HepG2 (cell line): ENCODE results near the gene STAM. TPM values are rescaled to one million over a fixed set of nuclear protein-coding genes. Genes with fewer than 3 reads are reported as not detected.

Experiments
- ATAC-seq: fragments of 200-7000 bp; cut with Tn5 transposase; 3 replicates; pipeline ENCODE4 v1.9.1; 2020; ENCODE audit warnings: mild to moderate bottlenecking, moderate library complexity
- BruUV-seq: library from RNA; stranded (reverse); fragments of 400-500 nt; replicated peaks from 2 replicates; lab custom pipeline; 2021; lab: Mats Ljungman, UMichigan
- CTCF ChIA-PET: fragments of 300-600 bp; formaldehyde crosslinking; extraction: SDS; loops from one replicate; lab custom pipeline; 2021; ENCODE audit warnings: low total read pairs, inconsistent platforms, low intra/inter-chr PET ratio; lab: Yijun Ruan, JAX
- POLR2A ChIA-PET: fragments of 350-600 bp; sonication (Branson Sonifier 250); formaldehyde crosslinking; loops from one replicate; lab custom pipeline; 2020; ENCODE audit warnings: antibody characterized with exemption, inconsistent platforms; lab: Yijun Ruan, JAX
- DNase-seq: peaks from one replicate; pipeline ENCODE4 v3.0.0-alpha.2; 2015; ENCODE audit warnings: low spot score
- FAIRE-seq: peaks from 3 replicates; lab custom pipeline; 2011; peaks lifted over from hg19 to GRCh38; lab: Jason Lieb, UNC
- H2AFZ ChIP-seq: one replicate; pipeline ENCODE4 v1.6.1; 2011; ENCODE audit warnings: low read length, inconsistent platforms
- H3K27ac ChIP-seq: fragments of 300-600 bp; 3 replicates; pipeline ENCODE4 v1.8.0; 2011; ENCODE audit warnings: mixed run types, mild to moderate bottlenecking, mixed read lengths, low read length, inconsistent platforms; ENCODE audit not compliant: insufficient read depth; ENCODE audit errors: extremely low read length
- H3K27me3 ChIP-seq, 2 experiments: fragments of 200-600 bp in 1 of 2; 2 replicates in 1 of 2; 3 replicates in 1 of 2; pipeline versions ENCODE4 v1.6.0 to v1.8.0; 2011; ENCODE audit warnings: low read length in 2 of 2, mild to moderate bottlenecking in 2 of 2, moderate library complexity in 2 of 2, inconsistent platforms in 1 of 2; ENCODE audit not compliant: insufficient read depth in 2 of 2, control insufficient read depth in 1 of 2
- H3K36me3 ChIP-seq, 2 experiments: fragments of 200-600 bp in 1 of 2; replicated peaks in 1 of 2; 2 replicates in 1 of 2; 3 replicates in 1 of 2; pipeline versions ENCODE4 v1.5.1 to v1.8.0; 2011; ENCODE audit warnings: low read length in 2 of 2, inconsistent platforms in 1 of 2; ENCODE audit not compliant: insufficient read depth in 2 of 2, control insufficient read depth in 1 of 2
- H3K4me1 ChIP-seq: 2 replicates; pipeline ENCODE4 v1.5.1; 2012; ENCODE audit warnings: low read length, inconsistent platforms; ENCODE audit not compliant: insufficient read depth
- H3K4me2 ChIP-seq: 2 replicates; pipeline ENCODE4 v1.6.0; 2011; ENCODE audit warnings: low read depth, low read length, inconsistent platforms
- H3K4me3 ChIP-seq, 3 experiments: fragments of 200-600 bp in 1 of 3; sonication (generic), shearing (Covaris generic) in 1 of 3; replicated peaks in 1 of 3; 2 replicates each; pipeline ENCODE4 v1.5.1; 2011 to 2016; ENCODE audit warnings: low read length in 3 of 3, inconsistent platforms in 2 of 3, low read depth in 2 of 3, mild to moderate bottlenecking in 2 of 3, control low read depth in 1 of 3, mixed read lengths in 1 of 3; ENCODE audit not compliant: insufficient read depth in 1 of 3
- H3K79me2 ChIP-seq: one replicate; pipeline ENCODE4 v1.6.1; 2011; ENCODE audit warnings: low read length, inconsistent platforms; ENCODE audit not compliant: insufficient read depth
- H3K9ac ChIP-seq: 2 replicates; pipeline ENCODE4 v1.6.0; 2011; ENCODE audit warnings: mild to moderate bottlenecking, low read depth, low read length, inconsistent platforms; ENCODE audit not compliant: insufficient read depth
- H3K9me3 ChIP-seq: 2 replicates; pipeline ENCODE4 v1.5.1; 2012; ENCODE audit warnings: mild to moderate bottlenecking, low read length
- H4K20me1 ChIP-seq: 2 replicates; pipeline ENCODE4 v1.6.0; 2011; ENCODE audit warnings: inconsistent platforms, mild to moderate bottlenecking, low read length, moderate library complexity; ENCODE audit not compliant: insufficient read depth
- CHD2 ChIP-seq: IDR thresholded peaks from 2 replicates; pipeline ENCODE4 v1.6.1; 2011; ENCODE audit warnings: low read depth, low read length, improper control_type of control experiment
- FOXO4 ChIP-seq: sonication (generic); formaldehyde crosslinking; conservative IDR thresholded peaks from 2 replicates; pipeline ENCODE4 v1.8.1; 2023; ENCODE audit warnings: missing genetic modification reagents
- FUBP1 ChIP-seq: sonication (generic); formaldehyde crosslinking; IDR thresholded peaks from 2 replicates; pipeline ENCODE4 v1.5.1; 2020; ENCODE audit warnings: missing genetic modification reagents, mild to moderate bottlenecking, borderline replicate concordance
- HCFC1 ChIP-seq: fragments of 150-350 bp; IDR thresholded peaks from 2 replicates; pipeline ENCODE4 v1.6.1; 2014; ENCODE audit warnings: low read depth, low read length
- HDAC6 ChIP-seq: fragments of 200-600 bp; sonication (generic); IDR thresholded peaks from 2 replicates; pipeline ENCODE4 v1.7.0; 2017; ENCODE audit warnings: mild to moderate bottlenecking, antibody characterized with exemption, low read length, low read depth
- MIER3 ChIP-seq: IDR thresholded peaks from 2 replicates; pipeline ENCODE4 v1.6.1; 2016; ENCODE audit warnings: missing compliant biosample characterization, borderline replicate concordance
- MXD4 ChIP-seq: IDR thresholded peaks from 2 replicates; pipeline ENCODE4 v1.6.1; 2016; ENCODE audit warnings: mild to moderate bottlenecking, missing biosample characterization, missing genetic modification reagents
- PATZ1 ChIP-seq: sonication (generic); formaldehyde crosslinking; IDR thresholded peaks from 2 replicates; pipeline ENCODE4 v1.4.0; 2020; ENCODE audit warnings: missing genetic modification reagents
- RARA ChIP-seq: IDR thresholded peaks from 2 replicates; pipeline ENCODE4 v1.6.1; 2016; ENCODE audit warnings: missing genetic modification reagents, missing compliant biosample characterization
- TFDP1 ChIP-seq: IDR thresholded peaks from 2 replicates; pipeline ENCODE4 v1.6.1; 2016; ENCODE audit warnings: missing compliant biosample characterization, missing genetic modification reagents, borderline replicate concordance
- ZNF121 ChIP-seq: sonication (generic); formaldehyde crosslinking; IDR thresholded peaks from 2 replicates; pipeline ENCODE4 v1.5.0; 2020; ENCODE audit warnings: mild to moderate bottlenecking, missing genetic modification reagents
- ZNF20 ChIP-seq: sonication (generic); formaldehyde crosslinking; IDR thresholded peaks from 2 replicates; pipeline ENCODE4 v1.4.0; 2020; ENCODE audit warnings: mild to moderate bottlenecking, moderate library complexity, missing genetic modification reagents
- ZNF282 ChIP-seq: fragments of 450-650 bp; IDR thresholded peaks from 2 replicates; pipeline ENCODE4 v1.6.1; 2018; ENCODE audit not compliant: partially characterized antibody
- ZNF30 ChIP-seq: sonication (generic); formaldehyde crosslinking; IDR thresholded peaks from 2 replicates; pipeline ENCODE4 v1.5.0; 2020; ENCODE audit warnings: mild to moderate bottlenecking, missing genetic modification reagents
- ZNF678 ChIP-seq: sonication (generic); formaldehyde crosslinking; IDR thresholded peaks from 2 replicates; pipeline ENCODE4 v1.4.0; 2020; ENCODE audit warnings: mild to moderate bottlenecking, missing genetic modification reagents
- ZNF75D ChIP-seq: sonication (generic); formaldehyde crosslinking; IDR thresholded peaks from 2 replicates; pipeline ENCODE4 v1.8.1; 2023; ENCODE audit warnings: missing genetic modification reagents, mild to moderate bottlenecking, borderline replicate concordance
- ZNF792 ChIP-seq: IDR thresholded peaks from 2 replicates; pipeline ENCODE4 v1.6.1; 2016
- ZSCAN21 ChIP-seq: sonication (generic); formaldehyde crosslinking; IDR thresholded peaks from 2 replicates; pipeline ENCODE4 v1.8.0; 2022; ENCODE audit warnings: mild to moderate bottlenecking, missing genetic modification reagents, moderate library complexity, borderline replicate concordance
- ZSCAN22 ChIP-seq: sonication (generic); formaldehyde crosslinking; IDR thresholded peaks from 2 replicates; pipeline ENCODE4 v1.4.0; 2020; ENCODE audit warnings: mild to moderate bottlenecking, missing genetic modification reagents
- ZSCAN9 ChIP-seq: IDR thresholded peaks from 2 replicates; pipeline ENCODE4 v1.6.1; 2016; ENCODE audit warnings: borderline replicate concordance
- in situ Hi-C: cut with HindIII; loops from 2 replicates; pipeline ENCODE4 v1.10.0; 2017; ENCODE audit warnings: low pct_unique_long_range_greater_than_20kb; ENCODE audit not compliant: extremely low pct_ligation_motif_present
- intact Hi-C: fragments of 100-400 bp; cut with micrococcal nuclease; formaldehyde crosslinking; loops from one replicate; pipeline ENCODE4 v1.10.0; 2022; ENCODE audit not compliant: unreplicated experiment
- polyA plus RNA-seq, 8 experiments: library from polyadenylated mRNA; depleted of rRNA in 3 of 8; stranded (reverse) in 7 of 8; unstranded in 1 of 8; fragments of >200 nt; fragmentation: Illumina TruSeq in 4 of 8; extraction: Trizol in 4 of 8; gene quantifications; 2 replicates each; pipeline versions ENCODE4 v1.2.1 to v1.2.3, GENCODE V29; 2011 to 2016; ENCODE audit warnings: low read depth in 4 of 8, missing spikeins in 1 of 8, mixed read lengths in 1 of 8; ENCODE audit not compliant: insufficient read depth in 1 of 8
- total RNA-seq, 5 experiments: library from RNA; depleted of rRNA; stranded (reverse); fragments of >200 nt; fragmentation: Illumina TruSeq; extraction: Trizol; gene quantifications; 2 replicates each; pipeline ENCODE4 v1.2.3, GENCODE V29; 2016; ENCODE audit warnings: low read depth in 1 of 5

The STAM gene
- total and polyA plus RNA-seq, 2 of the 13 experiments (the other 11 are each of a cell fraction or from before 2014, with no cell fraction given) = 19.5 to 25.1 TPM

GRCh38 chr10:17683541-17683940 lies 39.6 kb downstream of the STAM start:
- no peak for FAIRE-seq
- CTCF ChIA-PET = no interaction called here
- H3K27me3 ChIP-seq = no peaks in the 10 kb centered on the region

More at GRCh38 chr10:17683541-17683940, 39.6 kb downstream of the STAM start:
- peaks cover 71% of the 10 kb centered on the region for H3K79me2 ChIP-seq
- no TSS peak for BruUV-seq
- no peak for TF ChIP-seq FOXO4 (CRISPR knock-in tag)
- TF ChIP-seq ZNF282 = no peak
- TF ChIP-seq TFDP1 (CRISPR knock-in tag) = no peak
- TF ChIP-seq ZNF30 (CRISPR knock-in tag) = no peak
- TF ChIP-seq PATZ1 = no peak
- no peak for TF ChIP-seq ZNF678
- TF ChIP-seq ZSCAN22 (CRISPR knock-in tag) = no peak
- TF ChIP-seq RARA (CRISPR knock-in tag) = no peak
- TF ChIP-seq CHD2 = no peak
- no peak for TF ChIP-seq MIER3 (CRISPR knock-in tag)
- no peak for TF ChIP-seq ZNF75D (CRISPR knock-in tag)
- TF ChIP-seq ZSCAN9 = no peak
- no peak for TF ChIP-seq ZNF20
- no peak for TF ChIP-seq ZNF121 (CRISPR knock-in tag)
- TF ChIP-seq HDAC6 = no peak
- TF ChIP-seq ZSCAN21 = no peak
- TF ChIP-seq FUBP1 (CRISPR knock-in tag) = no peak
- TF ChIP-seq HCFC1 = no peak
- TF ChIP-seq ZNF792 (CRISPR knock-in tag) = no peak
- TF ChIP-seq MXD4 (CRISPR knock-in tag) = no peak
- TF ChIP-seq, all 625 proteins: peak for 0
- H3K4me1 ChIP-seq = peaks cover 13% of the 10 kb centered on the region; the same call in 1 of the 2 replicates
- H3K9me3 ChIP-seq = no peaks in the 10 kb centered on the region
- in situ Hi-C loops = no loop called here
- H3K36me3 ChIP-seq = peaks cover 1 to 19% of the 10 kb centered on the region in 2 experiments; a peak in 2 of 5 replicates
- intact Hi-C loops = no loop called here
- ATAC-seq = no peak
- no peak overlapping the region for H3K4me3 ChIP-seq
- no peak for DNase-seq
- no peak overlapping the region for H3K4me2 ChIP-seq
- no peak overlapping the region for H2AFZ ChIP-seq
- no peaks in the 10 kb centered on the region for H4K20me1 ChIP-seq
- no peak overlapping the region for H3K9ac ChIP-seq
- POLR2A ChIA-PET = no interaction called here
- no peak overlapping the region for H3K27ac ChIP-seq
